Transverse colon (tissue), 4 donors: ENCODE results near the gene ACSL1. TPM values are rescaled to one million over a fixed set of nuclear protein-coding genes. Genes with fewer than 3 reads are reported as not detected.
A peak's percentile ranks its signal among the peaks of the same experiment; 100 is the strongest.

Experiments used
- DNase-seq: peaks from one replicate; pipeline ENCODE4 v3.0.0-alpha.2; 2019
- H3K27ac ChIP-seq, 4 donors: fragments of 200-600 bp; sonication (generic); 2 replicates each; pipeline ENCODE4 v1.5.1; 2016 to 2018; ENCODE audit warnings: inconsistent platforms in 4 of 4
- H3K27me3 ChIP-seq: fragments of 200-600 bp; sonication (generic); 2 replicates; pipeline ENCODE4 v1.5.1; 2017; ENCODE audit warnings: inconsistent platforms
- H3K36me3 ChIP-seq, 4 donors: fragments of 200-600 bp; sonication (generic); 2 replicates each; pipeline ENCODE4 v1.5.1; 2017 to 2019; ENCODE audit warnings: inconsistent platforms in 4 of 4
- H3K4me1 ChIP-seq, 4 donors: fragments of 200-600 bp; sonication (generic); 2 replicates each; pipeline ENCODE4 v1.5.1; 2017 to 2020; ENCODE audit warnings: inconsistent platforms in 4 of 4
- H3K4me3 ChIP-seq, 4 donors: fragments of 200-600 bp; sonication (generic); 1 replicate in 1 of 4; 2 replicates in 3 of 4; pipeline versions ENCODE4 v1.5.1 to v1.6.1; 2017 to 2019; ENCODE audit warnings: inconsistent platforms in 4 of 4
- H3K9me3 ChIP-seq, 2 donors: fragments of 200-600 bp; sonication (generic); 2 replicates each; pipeline ENCODE4 v1.5.1; 2017 to 2019; ENCODE audit warnings: inconsistent platforms in 2 of 2
- EP300 ChIP-seq: sonication (generic); formaldehyde crosslinking; IDR thresholded peaks from one replicate; pipeline ENCODE4 v1.6.1; 2017; ENCODE audit warnings: antibody characterized with exemption, low read depth
- POLR2A ChIP-seq: fragments of 450-650 bp; IDR thresholded peaks from one replicate; pipeline ENCODE4 v1.6.1; 2016; ENCODE audit warnings: antibody characterized with exemption, mild to moderate bottlenecking, moderate library complexity
- POLR2AphosphoS5 ChIP-seq, 3 donors: sonication (generic); formaldehyde crosslinking; IDR thresholded peaks; one replicate each; pipeline ENCODE4 v1.6.1; 2016; ENCODE audit warnings: antibody characterized with exemption in 3 of 3
- WGBS, 2 donors: methylation state at CpG; one replicate each; pipeline ENCODE4 v1.1.5; 2018; ENCODE audit warnings: low coverage in 1 of 2; 5-methylcytosine and 5-hydroxymethylcytosine counted together
- in situ Hi-C, 4 donors: fragments of 200-750 bp; cut with MboI; loops; one replicate each; pipeline versions ENCODE4 v1.15.0 to v1.15.1; 2017; ENCODE audit warnings: low sequenced_read_pairs in 3 of 4, low pct_ligation_motif_present in 1 of 4, low pct_unique_long_range_greater_than_20kb in 1 of 4
- intact Hi-C: fragments of 100-400 bp; cut with DNase I; formaldehyde crosslinking; loops from one replicate; pipeline ENCODE4 v1.15.1; 2023; ENCODE audit warnings: low total_unique reads
- total RNA-seq, 4 donors: library from RNA; depleted of rRNA; stranded (reverse); fragments of >200 nt; gene quantifications; one replicate each; pipeline ENCODE4 v1.1.0, GENCODE V29; 2016
- TF ChIP-seq, protein P1 (sequence below), 5 experiments: fragments of 200-600 bp in 3 of 5; fragments of 450-650 bp in 2 of 5; sonication (generic) in 3 of 5; IDR thresholded peaks; 1 replicate in 2 of 5; 2 replicates in 3 of 5; pipeline ENCODE4 v1.5.1; 2016 to 2017; ENCODE audit warnings: antibody characterized with exemption in 5 of 5, inconsistent platforms in 3 of 5, mild to moderate bottlenecking in 2 of 5, moderate library complexity in 1 of 5

The ACSL1 gene
- total RNA-seq, 4 donors from 2014 or later: 20.6 to 50.0 (median 40.0) TPM

DNA sequence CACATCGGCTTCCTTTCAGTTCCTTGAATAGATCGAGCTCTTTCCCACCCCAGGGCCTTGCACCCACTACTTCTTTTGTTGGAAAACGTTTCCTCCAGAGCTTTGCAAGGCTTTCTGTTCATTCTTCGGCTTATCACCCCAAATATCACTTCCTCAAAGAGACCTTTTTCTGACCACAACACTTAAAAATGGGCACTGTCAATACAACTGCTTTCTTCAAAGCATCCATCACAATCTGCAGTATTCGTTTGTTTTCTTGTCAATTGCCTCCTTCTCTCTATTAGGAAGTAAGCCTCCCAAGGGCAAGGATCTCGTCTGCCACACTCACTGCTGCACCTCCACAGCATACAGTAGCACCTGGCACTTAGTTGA lies 74.2 kb downstream of the ACSL1 start:
- Histone ChIP-seq H3K4me3 (no peak overlapping the region), H3K4me1 (peaks cover 8 to 25% (median 14%) of the 10 kb centered on the region in 4 donors), H3K36me3 (no peaks in the 10 kb centered on the region), H3K27me3 (no peaks in the 10 kb centered on the region), H3K27ac (no peak overlapping the region), H3K9me3 (no peaks in the 10 kb centered on the region)
- TF ChIP-seq, protein P1, sequence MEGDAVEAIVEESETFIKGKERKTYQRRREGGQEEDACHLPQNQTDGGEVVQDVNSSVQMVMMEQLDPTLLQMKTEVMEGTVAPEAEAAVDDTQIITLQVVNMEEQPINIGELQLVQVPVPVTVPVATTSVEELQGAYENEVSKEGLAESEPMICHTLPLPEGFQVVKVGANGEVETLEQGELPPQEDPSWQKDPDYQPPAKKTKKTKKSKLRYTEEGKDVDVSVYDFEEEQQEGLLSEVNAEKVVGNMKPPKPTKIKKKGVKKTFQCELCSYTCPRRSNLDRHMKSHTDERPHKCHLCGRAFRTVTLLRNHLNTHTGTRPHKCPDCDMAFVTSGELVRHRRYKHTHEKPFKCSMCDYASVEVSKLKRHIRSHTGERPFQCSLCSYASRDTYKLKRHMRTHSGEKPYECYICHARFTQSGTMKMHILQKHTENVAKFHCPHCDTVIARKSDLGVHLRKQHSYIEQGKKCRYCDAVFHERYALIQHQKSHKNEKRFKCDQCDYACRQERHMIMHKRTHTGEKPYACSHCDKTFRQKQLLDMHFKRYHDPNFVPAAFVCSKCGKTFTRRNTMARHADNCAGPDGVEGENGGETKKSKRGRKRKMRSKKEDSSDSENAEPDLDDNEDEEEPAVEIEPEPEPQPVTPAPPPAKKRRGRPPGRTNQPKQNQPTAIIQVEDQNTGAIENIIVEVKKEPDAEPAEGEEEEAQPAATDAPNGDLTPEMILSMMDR (IDR thresholded peaks at IDR 0.05): no peak
- TF ChIP-seq POLR2AphosphoS5 (IDR thresholded peaks at IDR 0.05) (no peak), POLR2A (no peak), EP300 (no peak)
- in situ Hi-C loops (no loop called here), intact Hi-C loops (no loop called here)
- DNase-seq: no peak
- WGBS, 2 donors: 74 to 75% methylated on average over 5 to 6 of the region's 6 CpGs

DNA sequence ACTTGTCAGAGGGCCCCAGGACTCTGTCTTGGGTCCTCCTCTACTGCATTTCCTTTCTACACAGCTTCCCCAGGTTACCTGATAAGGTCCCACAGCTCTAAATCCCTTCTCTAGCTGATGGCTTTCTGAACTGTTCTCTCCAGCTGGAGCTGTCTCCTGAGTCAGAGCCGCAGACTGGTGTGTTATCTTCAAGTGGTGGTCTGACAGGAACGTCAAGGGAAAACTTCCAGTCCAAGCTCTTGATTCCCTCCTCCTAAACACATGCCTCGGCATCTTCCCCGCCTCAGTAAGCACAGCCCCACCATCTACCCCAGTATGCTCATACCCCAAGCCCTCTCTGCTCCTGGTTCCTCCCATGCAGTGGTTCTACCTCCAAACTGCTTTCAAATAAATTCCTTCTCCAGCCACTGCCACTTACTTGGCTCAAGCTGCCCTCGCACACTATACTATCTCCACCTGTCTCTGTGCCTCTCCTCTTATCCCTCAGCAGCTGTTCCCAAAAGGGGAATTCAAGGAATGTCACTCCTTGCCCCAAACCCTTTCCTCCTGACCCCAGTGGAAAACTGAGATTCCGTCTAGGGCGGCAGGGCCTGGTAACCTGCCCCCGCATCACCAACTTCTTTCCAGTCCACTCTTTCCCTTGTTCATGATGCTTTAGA lies 74.7 kb downstream of the ACSL1 start:
- Histone ChIP-seq H3K4me1 (peaks cover 13 to 30% (median 19%) of the 10 kb centered on the region in 4 donors), H3K36me3 (no peaks in the 10 kb centered on the region), H3K4me3 (no peak overlapping the region), H3K27me3 (no peaks in the 10 kb centered on the region), H3K9me3 (no peaks in the 10 kb centered on the region), H3K27ac (no peak overlapping the region)
- WGBS, 2 donors: 88 to 91% methylated on average over 3 to 8 of the region's 8 CpGs
- intact Hi-C loops: no loop called here
- in situ Hi-C loops: no loop called here
- TF ChIP-seq EP300 (no peak), POLR2AphosphoS5 (IDR thresholded peaks at IDR 0.05) (no peak), POLR2A (no peak)
- TF ChIP-seq, protein P1 (IDR thresholded peaks at IDR 0.05): no peak
- DNase-seq: no peak

DNA sequence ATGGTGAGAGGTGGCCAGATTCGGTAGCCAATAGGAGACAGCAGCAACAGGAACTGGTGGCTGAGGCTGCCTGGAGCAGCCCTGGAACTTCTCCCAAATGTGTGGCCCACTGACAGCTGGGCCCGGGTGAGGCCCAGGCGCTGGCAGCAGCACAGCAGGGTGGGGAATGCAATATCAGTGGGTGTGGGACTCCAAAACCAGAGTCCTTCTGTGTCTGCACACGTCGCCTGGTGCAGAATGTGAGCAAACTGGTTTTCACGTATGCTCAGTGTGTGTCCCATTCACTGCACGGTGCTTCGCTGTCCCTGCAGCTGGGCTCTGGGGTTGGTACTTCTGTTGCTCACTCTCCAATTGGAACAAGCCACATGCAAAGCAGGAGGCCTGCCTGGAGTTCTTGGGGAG lies 77.5 kb downstream of the ACSL1 start:
- Histone ChIP-seq H3K27ac (peak overlapping the region in 2 of 4 donors; percentile 74 to 81), H3K4me1 (peaks cover 15 to 35% (median 22%) of the 10 kb centered on the region in 4 donors), H3K4me3 (no peak overlapping the region), H3K9me3 (no peaks in the 10 kb centered on the region), H3K27me3 (no peaks in the 10 kb centered on the region), H3K36me3 (no peaks in the 10 kb centered on the region)
- intact Hi-C loops: loop anchor here (5.0 to 10.0 kb wide), 2 partner anchors 234 to 387 kb away; no protein-coding TSS in a partner anchor
- in situ Hi-C loops: loop anchor here in 2 of 4 donors (10.0 to 25.0 kb wide), 2 partner anchors 239 to 257 kb away; no protein-coding TSS in a partner anchor
- 33 to 71% methylated on average over 1 to 8 of the region's 8 CpGs for WGBS, 2 donors
- no peak for TF ChIP-seq EP300
- TF ChIP-seq, protein P1 (IDR thresholded peaks at IDR 0.05): no peak
- no peak for TF ChIP-seq POLR2AphosphoS5 (IDR thresholded peaks at IDR 0.05)
- no peak for TF ChIP-seq POLR2A
- peak; percentile 31 for DNase-seq

DNA sequence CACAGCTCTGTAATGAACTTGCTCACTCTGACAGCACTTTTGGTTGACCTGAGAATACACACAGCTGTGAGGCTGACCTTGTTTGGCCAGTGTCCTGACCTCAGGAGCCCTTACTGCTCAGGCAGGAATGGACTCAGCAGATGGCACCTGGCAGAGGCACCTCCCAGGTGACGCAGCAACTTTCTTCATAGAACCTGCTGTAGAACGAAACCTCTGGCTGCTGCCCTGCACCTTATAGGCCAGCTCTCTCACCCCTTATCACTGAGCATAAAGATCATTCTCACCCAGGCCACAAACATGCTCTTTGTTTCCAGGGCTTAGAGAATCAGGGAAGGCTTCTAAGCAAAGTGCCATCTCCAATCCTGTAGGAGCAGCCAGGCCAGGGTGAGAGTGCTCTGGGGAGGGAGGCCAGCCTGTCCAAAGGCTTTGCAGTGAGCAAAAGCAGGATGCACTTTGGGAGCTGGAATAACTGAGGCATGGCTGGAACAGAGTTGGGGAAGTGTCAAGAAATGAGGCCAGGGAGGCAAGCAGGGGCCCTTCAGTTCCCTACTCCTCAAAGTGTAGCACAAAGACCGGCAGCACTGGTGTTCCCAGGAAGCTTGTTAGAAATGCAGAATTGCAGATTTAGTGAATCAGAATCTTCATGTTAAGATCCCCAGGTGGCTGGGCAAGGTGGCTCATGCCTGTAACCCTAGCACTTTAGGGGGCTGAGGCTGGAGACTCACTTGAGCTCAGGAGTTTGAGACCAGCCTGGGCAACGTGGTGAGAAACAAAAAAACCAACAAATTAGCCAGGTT lies 78.5 kb downstream of the ACSL1 start:
- H3K4me3 ChIP-seq: no peak overlapping the region
- peak overlapping the region; percentile 64 to 81 (median 76) for H3K27ac ChIP-seq
- in situ Hi-C loops (loop anchor here in 2 of 4 donors (10.0 to 25.0 kb wide), 2 partner anchors 240 to 258 kb away; no protein-coding TSS in a partner anchor), intact Hi-C loops (loop anchor here (5.0 to 10.0 kb wide), 2 partner anchors 235 to 388 kb away; no protein-coding TSS in a partner anchor)
- H3K27me3 ChIP-seq: no peaks in the 10 kb centered on the region
- peak; percentile 75 for DNase-seq
- H3K9me3 ChIP-seq: no peaks in the 10 kb centered on the region
- H3K36me3 ChIP-seq: no peaks in the 10 kb centered on the region
- H3K4me1 ChIP-seq: peaks cover 15 to 35% (median 22%) of the 10 kb centered on the region in 4 donors
- 64% methylated on average over 4 of the region's 4 CpGs; no CpG with 5 or more reads in 1 of the 2 donors for WGBS, 2 donors
- TF ChIP-seq, protein P1 (IDR thresholded peaks at IDR 0.05): no peak
- TF ChIP-seq POLR2AphosphoS5 (IDR thresholded peaks at IDR 0.05): peak in 2 of 3 donors; percentile 16 to 26
